Vagina (tissue), 2 donors: ENCODE data around the gene STX10.

Source experiments
- POLR2A ChIP-seq, 2 donors: fragments of 450-650 bp; IDR thresholded peaks; one replicate each; pipeline ENCODE4 v1.6.1; 2017; ENCODE audit warnings: antibody characterized with exemption in 2 of 2, mild to moderate bottlenecking in 2 of 2, moderate library complexity in 2 of 2
- POLR2AphosphoS5 ChIP-seq, 2 donors: sonication (generic); formaldehyde crosslinking; IDR thresholded peaks; one replicate each; pipeline ENCODE4 v1.9.0; 2017; ENCODE audit warnings: antibody characterized with exemption in 2 of 2, mild to moderate bottlenecking in 2 of 2, low read depth in 1 of 2; ENCODE audit not compliant: insufficient read depth in 1 of 2
- TF ChIP-seq, protein P1 (sequence below), 3 experiments: fragments of 450-650 bp in 2 of 3; fragments of 200-600 bp in 1 of 3; sonication (generic) in 1 of 3; IDR thresholded peaks; one replicate each; pipeline ENCODE4 v1.5.1; 2017 to 2019; ENCODE audit warnings: antibody characterized with exemption in 3 of 3, mild to moderate bottlenecking in 2 of 3, moderate library complexity in 2 of 3

DNA sequence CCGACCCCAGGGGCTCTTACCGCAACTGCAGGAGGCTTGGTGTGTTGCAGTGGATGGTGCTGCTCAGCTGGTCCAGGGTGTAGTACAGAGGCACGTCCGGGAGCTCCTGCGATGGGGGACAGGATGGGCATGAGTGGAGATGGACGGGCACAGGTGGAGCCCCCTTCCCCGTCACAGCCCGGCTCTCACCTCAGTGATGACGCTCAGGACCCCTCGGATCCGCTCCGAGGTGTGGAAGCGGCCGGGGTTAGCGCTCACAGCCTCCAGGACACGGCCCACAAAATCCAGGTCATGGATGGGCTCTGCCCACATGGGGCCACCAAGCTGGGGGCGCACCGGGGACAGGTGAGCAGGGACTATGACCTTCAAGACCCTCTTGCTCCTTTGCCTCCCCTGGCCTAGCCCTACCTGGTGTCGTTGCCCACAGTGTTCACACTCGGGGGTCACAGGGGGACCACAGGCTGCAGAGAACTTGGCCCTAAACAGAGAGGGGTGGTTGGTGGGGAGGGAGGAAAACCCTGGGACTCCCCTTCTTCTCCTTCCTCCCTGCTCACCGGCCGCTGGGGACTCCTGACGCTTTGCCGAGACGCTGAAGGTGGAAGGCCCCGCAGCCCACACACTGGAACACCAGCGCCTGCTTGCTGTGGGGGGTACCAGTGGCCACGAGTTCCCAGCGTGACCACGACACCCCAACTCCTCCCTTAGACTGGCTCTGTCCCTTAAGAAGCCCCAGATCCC, 40.6 kb downstream of the STX10 start:
- TF ChIP-seq, protein P1, sequence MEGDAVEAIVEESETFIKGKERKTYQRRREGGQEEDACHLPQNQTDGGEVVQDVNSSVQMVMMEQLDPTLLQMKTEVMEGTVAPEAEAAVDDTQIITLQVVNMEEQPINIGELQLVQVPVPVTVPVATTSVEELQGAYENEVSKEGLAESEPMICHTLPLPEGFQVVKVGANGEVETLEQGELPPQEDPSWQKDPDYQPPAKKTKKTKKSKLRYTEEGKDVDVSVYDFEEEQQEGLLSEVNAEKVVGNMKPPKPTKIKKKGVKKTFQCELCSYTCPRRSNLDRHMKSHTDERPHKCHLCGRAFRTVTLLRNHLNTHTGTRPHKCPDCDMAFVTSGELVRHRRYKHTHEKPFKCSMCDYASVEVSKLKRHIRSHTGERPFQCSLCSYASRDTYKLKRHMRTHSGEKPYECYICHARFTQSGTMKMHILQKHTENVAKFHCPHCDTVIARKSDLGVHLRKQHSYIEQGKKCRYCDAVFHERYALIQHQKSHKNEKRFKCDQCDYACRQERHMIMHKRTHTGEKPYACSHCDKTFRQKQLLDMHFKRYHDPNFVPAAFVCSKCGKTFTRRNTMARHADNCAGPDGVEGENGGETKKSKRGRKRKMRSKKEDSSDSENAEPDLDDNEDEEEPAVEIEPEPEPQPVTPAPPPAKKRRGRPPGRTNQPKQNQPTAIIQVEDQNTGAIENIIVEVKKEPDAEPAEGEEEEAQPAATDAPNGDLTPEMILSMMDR (IDR thresholded peaks at IDR 0.05) = no peak
- TF ChIP-seq POLR2AphosphoS5 (IDR thresholded peaks at IDR 0.05; ENCODE audit: insufficient read depth in 1 of 2, low read depth in 1 of 2) (no peak), POLR2A (IDR thresholded peaks at IDR 0.05) (no peak)
